H1 (cell line): ENCODE data around the gene CELF6. TPM values are rescaled to one million over a fixed set of nuclear protein-coding genes. Genes with fewer than 3 reads are reported as not detected.

Experiments
- CTCF ChIA-PET: fragments of 300-600 bp; sonication (Branson Sonifier 250); formaldehyde crosslinking; loops from one replicate; lab custom pipeline; 2021; ENCODE audit not compliant: partially characterized antibody; lab: Charles Lee
- POLR2A ChIA-PET: fragments of 300-600 bp; sonication (Branson Sonifier 250); formaldehyde crosslinking; loops from one replicate; lab custom pipeline; 2021; ENCODE audit warnings: inconsistent platforms; ENCODE audit not compliant: partially characterized antibody; lab: Charles Lee
- DNase-seq, 2 experiments: peaks; one replicate each; pipeline versions ENCODE4 v3.0.0 to v3.0.0-alpha.2; 2010 to 2022; ENCODE audit warnings: low spot score in 2 of 2, low read depth in 1 of 2, mixed read lengths in 1 of 2
- FAIRE-seq: peaks from 2 replicates; lab custom pipeline; 2011; peaks lifted over from hg19 to GRCh38; lab: Jason Lieb, UNC
- H2AFZ ChIP-seq: 2 replicates; pipeline ENCODE4 v1.8.1; 2012; ENCODE audit warnings: low read length, inconsistent platforms
- H2AK5ac ChIP-seq: 2 replicates; pipeline ENCODE4 v1.6.1; 2013; ENCODE audit warnings: low read depth, low read length
- H2BK120ac ChIP-seq: replicated peaks from 2 replicates; pipeline ENCODE3; 2013; ENCODE audit warnings: low read depth, low read length, inconsistent platforms
- H2BK12ac ChIP-seq: 2 replicates; pipeline ENCODE4 v1.6.1; 2013; ENCODE audit warnings: low read depth, low read length
- H2BK15ac ChIP-seq: 2 replicates; pipeline ENCODE4 v1.6.1; 2013; ENCODE audit warnings: low read length
- H2BK20ac ChIP-seq: 2 replicates; pipeline ENCODE4 v1.6.1; 2013; ENCODE audit warnings: low read length
- H2BK5ac ChIP-seq: 2 replicates; pipeline ENCODE4 v1.6.1; 2013; ENCODE audit warnings: low read depth, low read length
- H3K14ac ChIP-seq: 2 replicates; pipeline ENCODE4 v1.6.1; 2013; ENCODE audit warnings: inconsistent platforms; ENCODE audit not compliant: insufficient read length
- H3K18ac ChIP-seq: 2 replicates; pipeline ENCODE4 v1.6.1; 2013; ENCODE audit warnings: low read length; ENCODE audit errors: extremely low read depth
- H3K23ac ChIP-seq: 2 replicates; pipeline ENCODE4 v1.6.1; 2013; ENCODE audit warnings: inconsistent platforms; ENCODE audit not compliant: insufficient read length
- H3K23me2 ChIP-seq: 2 replicates; pipeline ENCODE4 v1.6.1; 2013; ENCODE audit warnings: low read depth, low read length
- H3K27ac ChIP-seq: 2 replicates; pipeline ENCODE4 v1.6.1; 2011; ENCODE audit warnings: low read depth, low read length, inconsistent platforms
- H3K27me3 ChIP-seq, 4 experiments: replicated peaks in 1 of 4; 1 replicate in 1 of 4; 2 replicates in 3 of 4; pipeline versions ENCODE4 v1.6.1 to v1.8.1; 2011 to 2013; ENCODE audit warnings: low read length in 3 of 4, mild to moderate bottlenecking in 3 of 4, inconsistent platforms in 2 of 4, mixed read lengths in 2 of 4, moderate library complexity in 1 of 4; ENCODE audit not compliant: control insufficient read depth in 3 of 4, insufficient read depth in 3 of 4; ENCODE audit errors: extremely low read depth in 1 of 4
- H3K36me3 ChIP-seq, 4 experiments: 2 replicates each; pipeline versions ENCODE4 v1.6.1 to v1.8.1; 2011 to 2013; ENCODE audit warnings: mild to moderate bottlenecking in 4 of 4, low read length in 3 of 4, moderate library complexity in 2 of 4, control low read depth in 1 of 4, inconsistent platforms in 1 of 4; ENCODE audit not compliant: insufficient read depth in 4 of 4, control insufficient read depth in 2 of 4
- H3K4ac ChIP-seq: replicated peaks from 2 replicates; pipeline ENCODE3; 2013; ENCODE audit warnings: low read length, low read depth, mixed read lengths, inconsistent platforms; ENCODE audit not compliant: insufficient read length
- H3K4me1 ChIP-seq, 4 experiments: replicated peaks in 1 of 4; 1 replicate in 1 of 4; 2 replicates in 3 of 4; pipeline versions ENCODE4 v1.6.1 to v1.8.1; 2011 to 2013; ENCODE audit warnings: low read length in 3 of 4, inconsistent platforms in 2 of 4, mixed read lengths in 1 of 4; ENCODE audit not compliant: insufficient read depth in 4 of 4, control insufficient read depth in 3 of 4
- H3K4me2 ChIP-seq, 2 experiments: 2 replicates each; pipeline versions ENCODE4 v1.6.1 to v1.8.1; 2011 to 2013; ENCODE audit warnings: low read depth in 2 of 2, low read length in 2 of 2, control low read depth in 1 of 2, inconsistent platforms in 1 of 2, mild to moderate bottlenecking in 1 of 2; ENCODE audit not compliant: insufficient read depth in 1 of 2
- H3K4me3 ChIP-seq, 4 experiments: fragments of 200-600, 300-600 bp in 1 of 4; sonication (generic), shearing (Covaris generic), sonication (Bioruptor Twin) in 1 of 4; 2 replicates each; pipeline versions ENCODE4 v1.5.1 to v1.8.1; 2011 to 2016; ENCODE audit warnings: low read length in 4 of 4, low read depth in 3 of 4, control low read depth in 2 of 4, inconsistent platforms in 2 of 4, mild to moderate bottlenecking in 2 of 4, mixed read lengths in 1 of 4, moderate library complexity in 1 of 4; ENCODE audit not compliant: insufficient read depth in 2 of 4; ENCODE audit errors: extremely low read depth in 1 of 4
- H3K56ac ChIP-seq: replicated peaks from 2 replicates; pipeline ENCODE3; 2013; ENCODE audit warnings: low read depth, mild to moderate bottlenecking, mixed read lengths, low read length, inconsistent platforms; ENCODE audit not compliant: insufficient read length
- H3K79me1 ChIP-seq: 2 replicates; pipeline ENCODE4 v1.6.1; 2013; ENCODE audit warnings: low read depth, low read length, control low read depth
- H3K79me2 ChIP-seq, 2 experiments: 2 replicates each; pipeline versions ENCODE4 v1.6.1 to v1.8.1; 2012 to 2013; ENCODE audit warnings: low read length in 2 of 2, mild to moderate bottlenecking in 2 of 2, inconsistent platforms in 1 of 2; ENCODE audit not compliant: insufficient read depth in 2 of 2, control insufficient read depth in 1 of 2
- H3K9ac ChIP-seq, 4 experiments: replicated peaks in 1 of 4; 1 replicate in 1 of 4; 2 replicates in 3 of 4; pipeline versions ENCODE4 v1.6.1 to v1.8.1; 2011 to 2013; ENCODE audit warnings: low read depth in 3 of 4, low read length in 3 of 4, control low read depth in 2 of 4, mild to moderate bottlenecking in 2 of 4, moderate library complexity in 2 of 4, inconsistent platforms in 1 of 4; ENCODE audit errors: extremely low read depth in 1 of 4
- H3K9me3 ChIP-seq, 2 experiments: 2 replicates each; pipeline versions ENCODE4 v1.6.1 to v1.8.1; 2012 to 2013; ENCODE audit warnings: mild to moderate bottlenecking in 2 of 2, moderate library complexity in 2 of 2, control low read depth in 1 of 2, inconsistent platforms in 1 of 2, low read depth in 1 of 2, low read length in 1 of 2, mixed read lengths in 1 of 2; ENCODE audit not compliant: insufficient read depth in 2 of 2
- H4K20me1 ChIP-seq, 2 experiments: replicated peaks in 1 of 2; 2 replicates each; pipeline versions ENCODE3 to v1.8.1; 2011 to 2013; ENCODE audit warnings: inconsistent platforms in 2 of 2, low read length in 2 of 2, mild to moderate bottlenecking in 1 of 2; ENCODE audit not compliant: insufficient read depth in 2 of 2, control insufficient read depth in 1 of 2
- H4K5ac ChIP-seq: 2 replicates; pipeline ENCODE4 v1.6.1; 2013; ENCODE audit warnings: low read length, low read depth, mixed read lengths, inconsistent platforms; ENCODE audit not compliant: insufficient read length
- H4K8ac ChIP-seq: 2 replicates; pipeline ENCODE4 v1.8.0; 2013; ENCODE audit warnings: mild to moderate bottlenecking, moderate library complexity, low read length, inconsistent platforms; ENCODE audit not compliant: insufficient read depth; ENCODE audit errors: extremely low read depth
- H4K91ac ChIP-seq: replicated peaks from 2 replicates; pipeline ENCODE3; 2013; ENCODE audit warnings: low read length, mixed read lengths, inconsistent platforms; ENCODE audit not compliant: insufficient read length
- ATF2 ChIP-seq: IDR thresholded peaks from 2 replicates; pipeline ENCODE4 v1.6.1; 2012; ENCODE audit warnings: low read length, inconsistent platforms
- BACH1 ChIP-seq: IDR thresholded peaks from 2 replicates; pipeline ENCODE4 v1.6.1; 2012; ENCODE audit warnings: low read length, improper control_type of control experiment
- JUND ChIP-seq: IDR thresholded peaks from 2 replicates; pipeline ENCODE4 v1.6.1; 2011; ENCODE audit warnings: mild to moderate bottlenecking, improper control_type of control experiment, low read length
- MAFK ChIP-seq: IDR thresholded peaks from 2 replicates; pipeline ENCODE4 v1.6.1; 2012; ENCODE audit warnings: low read depth, mild to moderate bottlenecking, improper control_type of control experiment, low read length
- SP1 ChIP-seq: IDR thresholded peaks from 2 replicates; pipeline ENCODE4 v1.6.1; 2011; ENCODE audit warnings: low read depth, low read length
- TAF1 ChIP-seq: IDR thresholded peaks from 2 replicates; pipeline ENCODE4 v1.6.1; 2011; ENCODE audit warnings: mild to moderate bottlenecking, low read depth, low read length
- TBP ChIP-seq: IDR thresholded peaks from 2 replicates; pipeline ENCODE4 v1.6.1; 2011; ENCODE audit warnings: low read depth, low read length, improper control_type of control experiment
- WGBS, 2 experiments: shearing (Covaris generic) in 1 of 2; methylation state at CpG; one replicate each; pipeline versions ENCODE4 v1.1.6 to v1.1.7; 2013 to 2015; ENCODE audit warnings: low lambda C conversion rate in 2 of 2, mixed read lengths in 2 of 2, inconsistent platforms in 1 of 2, low coverage in 1 of 2, missing lambda C conversion rate in 1 of 2; ENCODE audit not compliant: insufficient replicate concordance in 2 of 2, insufficient coverage in 1 of 2, insufficient read length in 1 of 2; ENCODE audit errors: extremely low coverage in 1 of 2, missing lambda C conversion rate in 1 of 2; 5-methylcytosine and 5-hydroxymethylcytosine counted together
- polyA plus RNA-seq, 7 experiments: library from polyadenylated mRNA; depleted of rRNA in 3 of 7; stranded (reverse) in 5 of 7; unstranded in 2 of 7; fragments of >200 nt in 5 of 7; fragments of 200-250 nt in 2 of 7; gene quantifications; 1 replicate in 5 of 7; 2 replicates in 1 of 7; 4 replicates in 1 of 7; pipeline versions ENCODE4 v1.2.1 to v1.2.3, GENCODE V29; 2011 to 2013; ENCODE audit warnings: missing spikeins in 2 of 7, mixed read lengths in 2 of 7
- total RNA-seq: library from RNA; stranded (reverse); fragmentation: NEBNext Ultra II Directional; extraction: Animal tissue kit (Norgen Biotek cat#: 25700); gene quantifications from 2 replicates; pipeline ENCODE4 v1.2.1, GENCODE V29; 2021

Gene CELF6
- total and polyA plus RNA-seq, 2 of the 8 experiments (the other 6 are each of a cell fraction or from before 2014, with no cell fraction given) = 0.09 to 0.19 TPM

DNA sequence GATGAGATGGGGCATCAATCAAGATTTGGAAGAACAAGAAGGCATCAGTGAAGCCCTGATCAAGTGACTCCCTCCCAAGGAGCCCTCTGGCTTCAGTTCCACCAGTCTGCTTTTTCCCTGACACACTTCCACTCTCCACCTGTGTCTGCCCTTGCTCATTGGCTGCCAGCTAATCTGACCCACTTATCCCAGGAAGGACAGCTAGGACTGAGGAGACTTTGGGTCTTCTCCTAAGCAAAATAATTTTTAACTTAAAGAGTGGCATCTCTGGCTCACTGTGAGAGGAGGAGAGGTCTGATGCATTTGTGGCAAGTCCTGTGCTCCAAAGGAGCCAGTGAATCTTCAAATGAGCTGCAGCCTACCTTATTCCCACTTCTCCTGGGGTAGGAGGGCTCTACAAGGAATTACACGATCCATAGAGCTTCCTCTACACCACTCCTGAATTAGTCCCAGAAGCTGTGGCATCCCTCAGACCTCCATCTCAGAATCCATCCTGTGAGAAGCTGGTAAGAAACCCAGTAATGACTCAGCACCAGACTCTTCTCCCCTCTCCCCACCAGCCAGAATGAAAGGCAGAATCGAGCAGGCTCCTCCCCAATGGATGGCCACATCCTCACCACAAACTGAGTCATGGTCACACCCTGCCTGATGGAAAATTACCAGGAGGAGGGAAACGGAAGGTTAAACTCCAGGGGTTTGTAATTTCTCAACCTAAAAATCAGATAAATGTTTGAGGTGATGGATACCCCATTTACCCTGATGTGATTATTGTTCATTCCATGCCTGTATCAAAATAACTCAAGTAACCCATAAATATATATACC lies 82.7 kb downstream of the CELF6 start:
- H2BK15ac ChIP-seq = no peak overlapping the region
- no peak overlapping the region for H3K14ac ChIP-seq
- TF ChIP-seq ATF2 (no peak), SP1 (no peak), MAFK (peak; percentile 88), TBP (peak; percentile 40; the same call in 1 of the 2 replicates), TAF1 (peak; percentile 57; the same call in 1 of the 2 replicates), JUND (peak; percentile 27; the same call in 1 of the 2 replicates), BACH1 (peak; percentile 97)
- ChIA-PET POLR2A (interaction anchor here (0.6 to 2.1 kb wide), 8 partner anchors 10 to 40 kb away, joined by 3 to 9 read pairs (median 3); partner anchors contain the start of gene GRAMD2A), CTCF (interaction anchor here (0.6 to 4.7 kb wide), 3 partner anchors 9 to 64 kb away, joined by 3 to 29 read pairs (median 3); no protein-coding TSS in a partner anchor)
- H3K4me2 ChIP-seq = peak overlapping the region; percentile 36 to 48
- no peak overlapping the region for H2AFZ ChIP-seq
- WGBS, 2 experiments = 57% methylated on average over 3 of the region's 3 CpGs; no CpG with 5 or more reads in 1 of the 2 experiments
- peaks cover 2 to 7% (median 4%) of the 10 kb centered on the region in 4 experiments; a peak in 4 of 7 replicates for H3K4me1 ChIP-seq
- no peaks in the 10 kb centered on the region for H3K23me2 ChIP-seq
- peak overlapping the region in 1 of 4 experiments; percentile 42; a peak in 4 of 7 replicates for H3K9ac ChIP-seq
- no peak overlapping the region for H3K4ac ChIP-seq
- peak overlapping the region; percentile 54; the same call in 1 of the 2 replicates for H2AK5ac ChIP-seq
- peak overlapping the region; percentile 89 for H2BK5ac ChIP-seq
- DNase-seq (peak in 1 of 2 experiments; percentile 43), FAIRE-seq (no peak)
- no peak overlapping the region for H4K5ac ChIP-seq
- peak overlapping the region in 1 of 4 experiments; percentile 12; a peak in 1 of 8 replicates for H3K4me3 ChIP-seq
- peak overlapping the region; percentile 62 for H2BK12ac ChIP-seq
- no peaks in the 10 kb centered on the region for H3K79me1 ChIP-seq
- H3K36me3 ChIP-seq = peaks cover 3 to 20% (median 14%) of the 10 kb centered on the region in 4 experiments; a peak in 6 of 8 replicates
- H3K27ac ChIP-seq = no peak overlapping the region
- H3K27me3 ChIP-seq = peaks cover 20 to 85% (median 55%) of the 10 kb centered on the region in 4 experiments
- H3K23ac ChIP-seq = no peak overlapping the region
- no peaks in the 10 kb centered on the region for H3K79me2 ChIP-seq
- H4K8ac ChIP-seq = no peak overlapping the region
- H4K91ac ChIP-seq = peak overlapping the region; percentile 29
- H4K20me1 ChIP-seq = peaks cover 4 to 5% of the 10 kb centered on the region in 2 experiments
- H2BK20ac ChIP-seq = no peak overlapping the region; the same call in 1 of the 2 replicates
- no peak overlapping the region for H3K56ac ChIP-seq
- H2BK120ac ChIP-seq = peak overlapping the region; percentile 65
- H3K18ac ChIP-seq = no peak overlapping the region; the same call in 1 of the 2 replicates
- no peaks in the 10 kb centered on the region for H3K9me3 ChIP-seq
